ENCODE data around the gene HCAR2. TPM values are rescaled to one million over a fixed set of nuclear protein-coding genes. Genes with fewer than 3 reads are reported as not detected.

Gene HCAR2
- total RNA-seq, 1 donor from 2014 or later: 7.9 TPM

DNA sequence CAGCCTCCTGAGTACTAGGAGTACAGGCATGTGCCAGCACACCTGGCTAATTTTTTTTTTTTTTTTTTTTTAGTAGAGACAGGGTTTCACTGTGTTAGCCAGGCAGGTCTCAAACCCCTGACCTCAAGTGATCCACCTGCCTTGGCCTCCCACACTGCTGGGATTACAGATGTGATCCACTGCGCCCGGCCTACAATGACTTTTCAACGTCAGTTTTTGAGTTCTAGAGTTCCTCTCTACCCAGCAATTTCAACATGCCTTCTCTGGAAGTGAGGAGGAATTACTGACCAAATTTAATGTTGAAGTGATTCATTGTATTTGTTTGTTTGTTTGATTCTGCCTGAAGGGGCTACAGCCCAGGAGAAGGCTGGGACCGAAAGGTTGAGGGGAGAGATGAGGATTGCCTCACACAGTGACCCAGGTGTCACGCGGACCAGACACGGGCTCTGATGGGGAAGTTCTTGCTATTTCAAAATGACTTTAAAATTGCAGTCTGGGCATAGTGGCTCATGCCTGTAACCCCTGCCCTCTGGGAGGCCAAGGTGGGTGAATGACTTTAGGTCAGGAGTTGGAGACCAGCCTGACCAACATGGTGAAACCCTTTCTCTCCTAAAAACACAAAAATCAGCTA, 40.9 kb upstream of the HCAR2 start:
- no peaks in the 10 kb centered on the region for H3K36me3 ChIP-seq
- H3K27ac ChIP-seq: no peak overlapping the region
- intact Hi-C loops (cut with DNase I): no loop called here
- no peaks in the 10 kb centered on the region for H3K4me1 ChIP-seq
- no peak overlapping the region for H3K4me3 ChIP-seq
- no peak for TF ChIP-seq POLR2AphosphoS5 (IDR thresholded peaks at IDR 0.05; ENCODE audit: insufficient read depth in 1 of 2, low read depth in 1 of 2)
- no peak for TF ChIP-seq POLR2A (IDR thresholded peaks at IDR 0.05)
- TF ChIP-seq, protein P1, sequence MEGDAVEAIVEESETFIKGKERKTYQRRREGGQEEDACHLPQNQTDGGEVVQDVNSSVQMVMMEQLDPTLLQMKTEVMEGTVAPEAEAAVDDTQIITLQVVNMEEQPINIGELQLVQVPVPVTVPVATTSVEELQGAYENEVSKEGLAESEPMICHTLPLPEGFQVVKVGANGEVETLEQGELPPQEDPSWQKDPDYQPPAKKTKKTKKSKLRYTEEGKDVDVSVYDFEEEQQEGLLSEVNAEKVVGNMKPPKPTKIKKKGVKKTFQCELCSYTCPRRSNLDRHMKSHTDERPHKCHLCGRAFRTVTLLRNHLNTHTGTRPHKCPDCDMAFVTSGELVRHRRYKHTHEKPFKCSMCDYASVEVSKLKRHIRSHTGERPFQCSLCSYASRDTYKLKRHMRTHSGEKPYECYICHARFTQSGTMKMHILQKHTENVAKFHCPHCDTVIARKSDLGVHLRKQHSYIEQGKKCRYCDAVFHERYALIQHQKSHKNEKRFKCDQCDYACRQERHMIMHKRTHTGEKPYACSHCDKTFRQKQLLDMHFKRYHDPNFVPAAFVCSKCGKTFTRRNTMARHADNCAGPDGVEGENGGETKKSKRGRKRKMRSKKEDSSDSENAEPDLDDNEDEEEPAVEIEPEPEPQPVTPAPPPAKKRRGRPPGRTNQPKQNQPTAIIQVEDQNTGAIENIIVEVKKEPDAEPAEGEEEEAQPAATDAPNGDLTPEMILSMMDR (IDR thresholded peaks at IDR 0.05): no peak
- no peaks in the 10 kb centered on the region for H3K27me3 ChIP-seq
- no peak for DNase-seq (ENCODE audit: extremely low spot score in 2 of 2)
- H3K9me3 ChIP-seq: no peaks in the 10 kb centered on the region

DNA sequence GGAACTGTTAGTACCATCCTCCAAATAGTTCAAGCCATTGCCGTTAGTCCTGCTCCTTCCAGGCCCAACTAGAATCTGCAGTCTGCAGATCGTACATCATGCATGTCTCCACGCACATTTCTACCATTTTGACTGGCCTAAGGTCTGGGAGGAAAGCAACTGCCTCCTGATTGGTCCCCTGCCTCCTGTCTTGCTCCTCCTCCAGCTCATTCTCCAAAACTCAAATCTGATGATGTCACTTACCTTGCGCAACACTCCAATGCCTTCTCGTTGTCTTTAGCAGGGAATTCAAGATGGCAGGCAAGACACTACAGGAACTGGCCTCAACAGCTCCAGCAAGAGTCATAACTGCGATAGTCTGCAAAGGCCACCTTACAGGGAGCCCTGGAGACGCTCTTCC, 37.2 kb upstream of the HCAR2 start:
- intact Hi-C loops (cut with DNase I): no loop called here
- Histone ChIP-seq H3K4me1 (no peaks in the 10 kb centered on the region), H3K9me3 (no peaks in the 10 kb centered on the region), H3K27ac (no peak overlapping the region), H3K36me3 (no peaks in the 10 kb centered on the region), H3K4me3 (no peak overlapping the region), H3K27me3 (no peaks in the 10 kb centered on the region)
- DNase-seq (ENCODE audit: extremely low spot score in 2 of 2): no peak
- no peak for TF ChIP-seq POLR2A (IDR thresholded peaks at IDR 0.05)
- TF ChIP-seq, protein P1 (IDR thresholded peaks at IDR 0.05): no peak
- no peak for TF ChIP-seq POLR2AphosphoS5 (IDR thresholded peaks at IDR 0.05; ENCODE audit: insufficient read depth in 1 of 2, low read depth in 1 of 2)

DNA sequence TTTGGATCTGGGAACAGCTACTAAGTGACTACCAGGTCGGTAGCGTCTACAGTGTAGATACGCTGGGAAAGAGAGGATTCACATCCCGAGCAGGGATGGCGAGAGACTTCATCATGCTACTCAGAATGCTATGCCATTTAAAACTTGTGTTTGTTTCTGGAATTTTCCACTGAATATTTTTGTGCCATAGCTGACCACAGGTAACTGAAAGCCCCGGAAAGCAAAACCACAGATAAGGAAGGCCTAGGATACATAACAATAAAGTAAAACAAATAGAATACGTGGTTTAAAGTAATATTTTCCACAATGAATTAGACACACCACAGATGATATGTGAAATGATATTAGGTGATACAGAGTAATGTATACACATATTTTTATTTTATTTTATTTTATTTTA, 35.4 kb upstream of the HCAR2 start:
- TF ChIP-seq, protein P1 (IDR thresholded peaks at IDR 0.05): no peak
- TF ChIP-seq POLR2A (IDR thresholded peaks at IDR 0.05) (no peak), POLR2AphosphoS5 (IDR thresholded peaks at IDR 0.05; ENCODE audit: insufficient read depth in 1 of 2, low read depth in 1 of 2) (no peak)
- H3K36me3 ChIP-seq: no peaks in the 10 kb centered on the region
- H3K9me3 ChIP-seq: no peaks in the 10 kb centered on the region
- intact Hi-C loops (cut with DNase I): no loop called here
- H3K27ac ChIP-seq: no peak overlapping the region
- H3K4me1 ChIP-seq: no peaks in the 10 kb centered on the region
- H3K4me3 ChIP-seq: no peak overlapping the region
- no peak for DNase-seq (ENCODE audit: extremely low spot score in 2 of 2)
- no peaks in the 10 kb centered on the region for H3K27me3 ChIP-seq

DNA sequence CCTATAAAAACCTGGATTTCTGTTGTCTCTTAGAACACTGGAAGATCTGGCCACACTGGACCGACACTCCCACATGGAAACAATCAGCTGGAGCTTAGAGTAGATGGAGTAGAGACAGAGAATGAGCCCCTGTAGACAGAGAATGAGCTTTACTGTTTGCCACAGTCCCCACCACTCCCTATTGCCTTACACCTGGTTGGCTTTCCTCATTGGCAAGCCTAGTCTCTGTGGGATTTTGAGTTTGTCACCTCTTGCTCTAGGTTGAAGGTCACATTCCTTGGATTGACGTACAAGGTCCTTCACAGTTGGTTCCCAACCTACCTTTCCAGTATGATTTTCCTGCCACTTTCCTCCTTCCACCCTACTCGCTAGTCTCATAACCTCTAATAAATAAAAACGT, 29.5 kb upstream of the HCAR2 start:
- intact Hi-C loops (cut with DNase I): no loop called here
- no peak for DNase-seq (ENCODE audit: extremely low spot score in 2 of 2)
- Histone ChIP-seq H3K9me3 (no peaks in the 10 kb centered on the region), H3K27ac (no peak overlapping the region), H3K4me3 (no peak overlapping the region), H3K27me3 (no peaks in the 10 kb centered on the region), H3K36me3 (no peaks in the 10 kb centered on the region), H3K4me1 (no peaks in the 10 kb centered on the region)
- TF ChIP-seq POLR2A (IDR thresholded peaks at IDR 0.05): no peak
- no peak for TF ChIP-seq POLR2AphosphoS5 (IDR thresholded peaks at IDR 0.05; ENCODE audit: insufficient read depth in 1 of 2, low read depth in 1 of 2)
- TF ChIP-seq, protein P1 (IDR thresholded peaks at IDR 0.05): no peak

DNA sequence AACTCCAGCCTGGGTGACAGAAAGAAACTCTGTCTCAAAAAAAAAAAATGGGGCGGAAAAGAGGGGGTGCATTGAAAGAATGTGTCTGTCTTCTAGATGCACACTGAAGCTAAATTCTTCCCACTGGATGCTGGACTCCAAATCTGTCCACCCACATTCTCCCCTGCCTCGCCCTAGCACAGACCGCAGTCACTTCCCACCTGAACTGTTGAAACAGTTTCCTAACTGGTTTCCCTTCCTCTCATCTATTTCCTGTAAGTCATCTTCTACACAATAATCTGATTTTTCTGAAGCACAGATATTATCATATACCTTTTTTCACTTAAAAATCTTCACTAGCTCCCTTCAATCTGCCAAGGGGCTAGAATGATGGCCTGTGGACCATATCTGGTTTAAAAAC, 29.0 kb upstream of the HCAR2 start:
- no peaks in the 10 kb centered on the region for H3K27me3 ChIP-seq
- H3K4me3 ChIP-seq: no peak overlapping the region
- intact Hi-C loops (cut with DNase I): no loop called here
- no peak for DNase-seq (ENCODE audit: extremely low spot score in 2 of 2)
- no peaks in the 10 kb centered on the region for H3K9me3 ChIP-seq
- H3K36me3 ChIP-seq: no peaks in the 10 kb centered on the region
- TF ChIP-seq POLR2A (IDR thresholded peaks at IDR 0.05) (no peak), POLR2AphosphoS5 (IDR thresholded peaks at IDR 0.05; ENCODE audit: insufficient read depth in 1 of 2, low read depth in 1 of 2) (no peak)
- TF ChIP-seq, protein P1 (IDR thresholded peaks at IDR 0.05): no peak
- no peak overlapping the region for H3K27ac ChIP-seq
- H3K4me1 ChIP-seq: no peaks in the 10 kb centered on the region

Measured in vagina (tissue), 2 donors.